Activated CD4-positive, alpha-beta T cell treated with anti-CD3 and anti-CD28 coated beads, Interleukin-10, Interleukin-2, amounts not matched to agents 100 ng/mL and 50 ng/mL, durations not matched to agents 16 hours and 8 hours (primary cell): Measurements from ENCODE around the gene SLC16A7.

ENCODE experiments used
- DNase-seq: peaks from one replicate; pipeline ENCODE4 v3.0.0-alpha.2; 2020

The SLC16A7 gene

DNA sequence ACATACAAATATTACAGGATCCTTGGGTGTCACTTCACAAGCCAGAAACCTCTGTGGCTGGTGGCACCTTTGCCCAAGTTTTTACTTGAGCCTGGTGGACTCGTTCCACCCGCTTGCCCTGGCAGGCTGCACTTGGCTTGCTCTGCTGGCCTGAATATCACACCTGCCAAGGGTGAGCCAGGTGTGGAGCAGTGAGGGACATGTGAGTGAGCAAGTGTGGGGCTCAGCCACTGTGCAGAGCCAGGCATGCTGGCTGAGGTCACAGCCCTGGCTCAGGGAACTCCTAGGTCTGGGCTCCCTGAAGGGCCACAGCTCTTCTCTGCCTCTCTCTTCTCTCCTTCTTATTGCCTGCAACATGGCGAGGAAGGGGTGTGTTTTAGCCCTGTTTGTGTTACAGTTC lies 82.0 kb downstream of the SLC16A7 start:
- DNase-seq: no peak

DNA sequence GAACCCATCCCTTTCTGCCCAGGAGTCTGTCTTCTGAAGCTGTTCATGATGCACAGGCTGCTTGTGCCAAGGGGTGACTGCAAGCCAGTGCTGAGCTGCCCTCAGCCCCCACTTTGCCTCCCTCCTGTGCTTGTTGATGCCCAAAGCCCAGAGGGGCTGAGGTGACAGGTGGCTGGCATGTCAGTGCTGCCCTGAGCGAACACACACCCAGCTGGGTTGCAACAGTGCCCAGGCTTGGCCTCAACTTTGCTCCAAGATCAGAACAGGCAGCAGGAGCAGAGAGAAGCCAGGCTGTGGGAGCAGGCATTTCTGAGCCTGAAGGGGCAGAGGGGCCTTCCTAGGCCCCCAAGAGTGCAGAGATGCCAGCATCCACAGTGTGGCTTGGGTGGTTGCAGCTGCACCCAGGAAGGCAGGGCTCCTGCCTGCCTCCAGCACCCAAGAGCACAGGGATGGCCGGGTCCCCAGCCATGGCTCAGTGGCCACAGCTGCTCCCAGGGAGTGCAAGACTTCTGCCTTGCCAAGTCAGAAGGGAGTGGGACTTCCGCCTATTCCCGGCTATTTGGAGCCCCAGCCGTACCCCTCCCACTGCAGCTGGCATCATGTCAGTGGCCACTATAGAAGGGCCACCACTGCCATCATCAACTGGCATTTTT lies 83.1 kb downstream of the SLC16A7 start:
- no peak for DNase-seq

DNA sequence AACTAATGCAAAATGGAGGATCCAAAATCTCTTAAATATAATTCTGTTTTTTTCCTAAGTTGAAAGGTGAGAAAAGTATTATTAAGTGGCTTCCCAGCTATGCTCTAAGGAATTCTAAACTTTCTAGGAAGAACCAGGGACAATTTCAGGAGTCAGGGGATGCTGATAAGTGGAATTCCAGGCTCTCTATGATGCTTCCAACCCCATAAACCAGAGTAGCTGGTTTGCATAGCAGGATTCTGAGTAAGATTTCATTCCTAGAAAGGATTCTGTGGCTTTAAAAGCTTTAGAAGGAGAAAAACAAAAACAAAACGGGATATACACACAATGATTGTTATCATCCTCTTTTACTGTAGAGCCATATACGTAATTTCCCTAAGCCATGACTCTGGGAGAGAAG lies 93.9 kb downstream of the SLC16A7 start:
- DNase-seq: no peak

DNA sequence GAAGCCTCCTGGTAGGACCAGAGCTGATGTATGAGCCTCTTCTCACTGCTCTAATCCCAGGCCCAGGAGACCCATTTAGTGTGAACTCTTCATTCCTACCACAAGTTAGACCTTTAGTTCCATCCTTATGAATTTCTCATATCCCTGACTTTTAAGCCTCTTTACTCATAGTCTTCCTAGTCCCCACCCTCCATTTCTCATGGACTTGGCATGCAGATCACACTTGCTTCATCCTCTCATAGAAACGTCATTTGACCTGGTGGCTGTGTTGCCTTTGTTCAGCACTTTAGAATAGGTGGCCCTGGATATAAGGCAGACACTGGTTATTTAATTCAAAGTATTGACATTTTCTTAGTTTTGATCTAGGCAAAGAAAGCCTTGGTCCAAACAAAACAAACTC lies 99.5 kb downstream of the SLC16A7 start:
- no peak for DNase-seq

DNA sequence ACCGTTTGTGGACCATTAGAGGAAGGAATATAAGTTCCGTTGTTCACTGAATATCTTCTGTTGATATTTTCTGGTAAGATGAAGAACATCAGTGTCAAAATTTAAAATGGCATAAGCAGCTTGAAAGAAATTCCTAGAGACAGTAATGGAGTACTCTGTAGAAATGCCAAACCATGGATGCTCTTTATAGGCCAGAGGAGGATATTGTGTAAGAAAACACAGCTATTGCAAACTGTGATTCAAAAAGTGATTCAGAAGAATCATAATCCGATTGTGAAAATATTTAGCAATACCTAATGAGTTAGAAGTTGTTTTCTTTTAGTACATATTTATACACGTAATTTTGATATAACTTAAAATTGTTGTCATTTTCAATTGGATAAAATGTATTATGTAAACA lies 102.8 kb downstream of the SLC16A7 start:
- no peak for DNase-seq

DNA sequence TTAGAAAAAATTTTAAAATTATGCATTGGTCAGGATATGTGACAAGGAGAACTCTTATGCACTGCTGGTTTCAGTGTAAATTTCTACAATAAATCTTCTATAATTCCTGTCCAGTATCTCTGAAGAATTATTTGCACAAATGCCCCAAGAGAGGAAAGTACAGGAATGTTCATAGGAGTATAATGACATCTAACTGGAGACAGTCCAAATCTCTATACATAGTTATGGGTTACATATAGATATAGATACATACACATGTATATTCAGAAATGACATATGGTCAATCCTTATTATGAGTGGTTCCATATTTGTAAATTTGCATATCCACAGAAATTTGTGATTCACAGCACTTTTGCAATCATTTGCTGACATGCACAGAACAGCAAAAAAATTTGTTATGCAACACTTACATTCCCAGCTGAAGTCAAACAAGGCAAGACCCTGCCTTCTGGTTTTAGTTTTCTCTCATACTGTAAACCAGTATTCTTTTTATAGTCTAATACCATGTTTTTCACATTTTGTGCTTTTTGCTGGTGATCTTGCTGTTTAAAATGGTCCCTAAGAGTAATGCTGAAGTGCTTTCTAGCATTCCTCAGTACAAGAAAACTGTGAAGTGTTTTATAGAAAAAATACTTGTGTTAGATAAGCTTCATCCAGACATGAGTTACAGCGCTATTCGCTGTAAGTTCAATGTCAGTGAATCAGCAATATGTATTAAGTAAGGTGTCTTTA lies 103.8 kb downstream of the SLC16A7 start:
- DNase-seq: no peak

DNA sequence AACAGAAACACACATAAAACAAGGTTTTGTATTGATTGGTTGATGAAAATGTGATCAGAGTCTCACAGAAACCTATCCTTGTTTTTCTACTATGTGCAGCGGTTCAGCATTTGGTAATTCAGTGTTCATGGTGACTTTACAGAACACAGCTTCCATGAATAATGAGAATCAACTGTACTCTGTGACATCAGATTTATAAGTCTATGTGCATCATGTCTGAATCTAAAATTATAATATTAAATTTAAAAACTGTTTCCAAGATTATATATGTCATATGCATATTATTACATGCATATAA lies 104.3 kb downstream of the SLC16A7 start:
- DNase-seq: no peak

DNA sequence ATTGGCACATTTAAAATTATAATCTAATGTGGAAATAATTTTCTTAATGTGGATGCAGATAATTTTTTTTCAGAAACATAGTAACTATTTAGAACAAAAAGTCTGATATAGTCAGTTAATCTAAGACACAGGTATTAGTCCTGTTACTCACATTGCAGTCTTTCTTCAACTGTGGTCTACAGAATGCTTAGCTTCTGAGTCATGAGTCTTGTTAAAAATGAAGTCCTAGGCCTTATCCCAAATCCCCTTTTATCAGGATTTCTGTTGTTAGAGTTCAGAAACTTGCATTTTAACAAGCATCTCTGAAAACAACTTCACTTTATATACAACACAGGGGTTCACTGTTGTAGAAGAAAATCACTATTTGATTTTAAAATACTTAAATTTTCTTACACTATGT lies 112.2 kb downstream of the SLC16A7 start:
- DNase-seq: no peak

DNA sequence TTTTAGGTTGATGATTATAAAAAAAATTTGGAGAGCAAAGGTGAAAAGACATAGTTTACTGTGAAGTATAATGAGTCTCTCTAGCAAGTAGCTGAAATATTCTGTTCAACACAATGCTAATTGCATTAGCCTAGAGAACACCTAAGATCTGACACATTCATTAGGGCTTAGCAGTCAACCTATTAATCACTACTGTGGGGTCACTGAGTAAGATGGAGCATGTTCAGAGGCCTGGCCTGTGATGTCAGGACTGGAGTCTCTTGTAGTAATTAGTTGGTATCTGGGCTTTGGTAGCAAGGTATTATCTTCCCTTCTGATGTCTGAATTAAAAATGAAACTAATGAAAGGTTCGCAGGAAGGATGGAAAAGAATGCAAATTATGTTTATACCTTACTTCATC lies 112.7 kb downstream of the SLC16A7 start:
- DNase-seq: no peak

DNA sequence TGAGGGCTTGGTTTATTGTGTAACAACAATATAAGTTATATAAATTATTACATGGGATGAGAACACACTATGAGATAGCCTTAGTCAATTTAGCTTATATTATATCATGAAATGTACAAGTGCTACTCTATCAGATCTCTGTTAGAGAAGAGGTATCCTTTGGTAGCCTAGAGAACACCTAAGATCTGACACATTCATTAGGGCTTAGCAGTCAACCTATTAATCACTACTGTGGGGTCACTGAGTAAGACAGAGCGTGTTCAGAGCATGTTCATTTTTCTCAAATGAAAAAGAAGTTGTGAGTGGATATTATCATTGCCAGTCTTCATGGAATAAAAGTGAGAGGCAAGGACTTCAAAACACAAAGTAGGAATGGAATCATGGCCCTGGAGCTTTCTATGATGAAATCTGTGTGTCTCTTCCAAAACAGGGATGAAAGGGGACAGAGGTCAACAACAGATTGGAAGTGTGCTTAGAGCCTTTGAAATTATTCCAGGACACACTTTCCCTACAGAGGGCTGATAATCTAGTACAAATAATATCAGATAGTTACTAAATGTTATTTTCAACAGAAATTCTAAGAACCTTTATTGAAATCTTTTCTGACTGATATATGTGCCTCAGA lies 114.3 kb downstream of the SLC16A7 start:
- DNase-seq: no peak

DNA sequence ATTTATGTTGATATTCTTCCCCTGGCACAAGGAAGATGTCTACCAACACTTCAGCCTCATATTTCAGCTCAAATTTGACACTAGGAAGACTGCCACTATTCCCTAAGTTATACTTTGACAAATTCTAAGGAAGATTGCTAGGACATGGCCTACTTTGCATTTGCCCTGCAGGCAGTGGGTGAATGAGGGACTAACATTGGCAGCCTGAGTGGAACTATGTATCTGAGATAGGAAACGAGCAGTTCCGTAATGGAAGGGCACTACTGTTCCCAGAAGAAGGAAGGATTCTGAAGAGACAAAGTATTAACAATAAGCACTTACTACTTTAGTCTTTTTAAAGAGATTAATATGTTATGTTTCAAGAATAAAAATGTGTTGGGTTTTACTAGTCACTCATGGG lies 115.1 kb downstream of the SLC16A7 start:
- no peak for DNase-seq

DNA sequence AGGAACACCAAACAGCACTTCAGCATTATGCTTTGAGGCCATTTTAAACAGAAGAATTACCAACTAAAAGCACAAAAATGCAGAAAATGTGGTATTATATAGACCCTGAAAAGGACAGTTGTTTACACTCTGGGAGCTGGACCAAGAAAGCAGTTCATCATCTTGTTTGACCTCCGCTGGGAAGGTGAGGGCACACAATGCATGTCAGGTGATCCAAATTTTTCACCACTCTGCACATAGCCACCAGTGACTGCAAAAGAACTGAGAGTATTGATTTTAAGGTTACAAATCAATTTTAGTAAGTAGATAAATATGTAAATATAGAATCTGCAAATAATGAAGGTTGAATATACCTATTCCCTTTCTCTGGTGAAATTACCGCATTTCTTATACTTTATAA lies 119.6 kb downstream of the SLC16A7 start:
- DNase-seq: no peak

DNA sequence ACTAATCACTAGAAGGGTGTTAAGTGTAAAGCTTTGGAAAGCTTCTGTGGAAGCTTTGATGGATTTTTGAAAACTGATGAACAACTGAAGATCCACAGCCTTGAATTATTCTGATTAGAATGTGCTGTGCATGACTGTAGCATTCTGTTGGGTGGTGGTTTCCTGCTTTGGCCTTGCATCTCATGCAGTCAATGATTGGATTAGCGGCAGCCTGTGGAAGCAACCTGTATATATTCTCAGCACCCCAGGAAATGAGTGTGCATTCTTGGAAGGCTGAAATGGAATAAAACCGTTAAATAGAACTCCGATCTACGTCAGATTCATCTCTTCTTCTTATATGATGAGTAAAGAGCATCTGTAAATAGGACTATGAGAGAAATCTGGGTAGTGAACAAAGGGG lies 120.2 kb downstream of the SLC16A7 start:
- no peak for DNase-seq

DNA sequence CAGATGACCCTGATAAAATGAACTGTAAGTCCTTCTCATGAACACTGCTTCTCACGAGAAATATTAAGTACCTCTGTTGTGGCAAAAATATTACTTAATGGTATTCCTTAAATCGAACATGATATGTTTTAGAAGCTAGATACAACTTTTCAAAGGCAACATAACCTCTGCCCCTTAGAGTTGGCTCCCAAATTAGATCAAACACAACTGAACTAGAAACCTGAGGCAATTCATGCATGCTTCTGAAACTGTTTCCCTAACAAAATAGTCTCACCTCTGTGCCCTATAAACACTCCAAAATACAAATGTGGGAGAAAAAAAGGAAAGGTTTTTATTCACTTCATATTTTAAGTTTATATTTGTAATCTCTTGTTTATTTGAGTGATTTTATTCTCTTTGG lies 121.6 kb downstream of the SLC16A7 start:
- no peak for DNase-seq

DNA sequence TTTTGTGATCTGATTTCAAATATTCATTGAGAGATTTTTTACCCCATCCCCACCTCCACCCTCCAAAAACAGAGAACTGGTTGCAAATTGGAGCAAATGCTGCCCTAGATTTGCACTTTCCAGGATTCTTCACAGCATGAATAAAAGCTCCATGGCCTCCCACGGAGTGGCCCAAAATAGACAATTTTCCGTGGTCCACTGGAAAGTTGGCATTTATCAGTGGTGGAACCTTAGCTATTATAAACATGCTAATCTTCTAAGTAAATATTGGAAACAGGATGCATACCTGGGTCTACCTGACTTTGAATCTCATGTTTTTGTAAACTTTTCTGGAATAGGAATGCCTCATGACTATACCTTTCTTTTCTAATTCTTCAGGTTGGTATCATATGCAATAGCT lies 123.9 kb downstream of the SLC16A7 start:
- DNase-seq: no peak

DNA sequence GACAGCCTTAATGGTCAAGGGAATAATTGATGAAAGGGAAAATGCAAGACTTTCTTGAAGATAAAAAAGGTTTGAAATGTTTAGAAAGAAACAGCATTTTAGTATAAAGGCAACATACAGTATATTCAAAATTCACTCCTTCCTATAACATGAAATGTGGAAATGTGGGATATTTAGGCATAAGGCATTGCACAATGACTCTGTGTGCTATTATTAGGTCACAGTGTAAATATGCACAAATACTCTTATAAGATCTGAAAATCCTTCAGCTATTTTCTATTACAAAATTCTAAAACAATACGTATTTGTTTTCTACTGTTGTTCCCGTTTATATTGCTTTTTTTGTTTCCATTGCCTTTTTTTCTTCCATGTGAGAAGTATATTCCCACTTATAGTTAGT lies 127.7 kb downstream of the SLC16A7 start:
- DNase-seq: no peak

DNA sequence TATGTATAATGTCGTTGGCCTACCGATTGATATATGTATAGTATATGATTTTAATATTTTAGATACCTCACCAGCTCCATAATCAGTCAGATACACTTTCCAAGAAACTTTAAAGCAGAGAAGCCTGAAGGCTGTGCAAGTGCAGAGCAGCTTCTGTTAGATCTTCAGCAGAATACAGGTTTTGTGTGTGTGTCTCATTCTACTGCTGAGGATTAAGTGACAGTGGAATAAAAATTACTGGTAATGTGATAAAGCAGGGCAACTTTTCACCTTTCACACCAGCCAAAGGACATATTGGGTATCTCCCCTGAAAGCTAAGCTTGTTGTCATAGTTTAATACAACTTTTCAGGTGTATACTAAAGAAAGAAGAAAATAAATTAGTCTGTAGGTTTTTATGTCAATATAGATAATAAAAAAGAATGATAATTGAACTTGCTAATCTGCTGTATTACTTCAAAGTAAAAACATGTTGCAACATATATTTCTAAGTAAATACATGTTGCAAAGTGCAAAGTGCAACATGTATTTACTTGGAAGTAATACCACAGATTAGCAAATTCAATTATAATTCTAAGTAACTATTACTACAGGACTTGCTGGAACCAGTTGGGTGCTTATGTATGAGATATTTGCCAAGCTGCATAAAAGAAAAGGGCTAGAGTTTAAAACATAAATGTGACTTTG lies 128.3 kb downstream of the SLC16A7 start:
- DNase-seq: no peak

DNA sequence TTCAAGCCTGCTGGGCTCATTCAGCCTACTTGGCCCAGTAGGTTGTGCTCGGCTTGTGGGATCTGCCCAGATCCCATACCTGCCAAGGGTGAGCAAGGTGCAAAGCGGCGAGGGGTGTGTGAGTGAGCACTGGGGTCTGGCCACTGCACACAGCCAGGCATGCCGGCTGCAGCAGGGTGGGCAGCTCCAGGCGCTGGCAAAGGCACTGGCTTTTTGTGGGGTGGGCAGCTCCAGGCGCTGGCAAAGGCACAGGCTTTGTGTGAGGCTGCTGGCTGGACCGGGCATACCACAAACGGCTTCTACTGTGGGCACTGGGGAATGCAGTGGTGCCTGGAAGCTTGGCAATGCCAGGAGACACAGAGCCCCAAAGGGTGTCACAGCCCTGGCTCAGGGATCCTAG lies 137.4 kb downstream of the SLC16A7 start:
- DNase-seq: no peak

DNA sequence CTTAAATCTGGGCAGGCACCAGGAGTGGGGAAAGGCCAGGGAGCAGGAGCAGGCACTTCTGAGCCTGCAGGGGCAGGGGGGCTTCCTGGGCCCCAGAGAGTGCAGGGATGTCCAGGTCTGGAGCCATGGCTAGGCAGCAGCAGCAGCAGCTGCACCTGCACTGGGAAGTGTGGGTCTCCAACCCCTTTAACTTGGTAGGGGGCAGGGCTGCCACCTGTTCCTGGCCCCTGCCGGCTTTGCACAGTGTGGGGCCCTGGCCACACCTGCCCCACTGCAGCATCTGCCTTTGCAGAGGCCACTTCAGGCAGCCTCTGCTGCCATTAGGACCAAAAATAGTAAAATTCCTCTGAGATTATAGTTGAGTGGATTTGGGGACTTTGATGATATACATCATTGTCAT lies 138.5 kb downstream of the SLC16A7 start:
- no peak for DNase-seq

DNA sequence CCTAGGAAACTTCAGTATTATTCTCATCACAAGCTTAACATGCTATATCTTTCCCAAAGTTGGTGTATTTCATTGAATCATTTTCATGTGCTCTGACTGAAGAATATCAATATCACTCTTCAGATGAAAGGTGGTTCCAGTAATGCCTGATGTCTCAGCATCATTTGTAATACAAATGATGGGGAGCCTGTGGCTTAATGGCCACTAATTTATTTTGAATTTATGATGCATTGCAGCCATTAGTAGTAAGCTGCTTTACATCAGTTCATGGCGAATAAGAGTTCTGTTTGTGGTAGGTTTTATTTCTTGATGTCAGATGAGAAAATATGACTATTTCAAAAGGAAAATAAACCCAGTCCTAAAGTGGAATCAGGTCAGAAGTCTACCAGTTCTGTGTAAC lies 139.4 kb downstream of the SLC16A7 start:
- no peak for DNase-seq

DNA sequence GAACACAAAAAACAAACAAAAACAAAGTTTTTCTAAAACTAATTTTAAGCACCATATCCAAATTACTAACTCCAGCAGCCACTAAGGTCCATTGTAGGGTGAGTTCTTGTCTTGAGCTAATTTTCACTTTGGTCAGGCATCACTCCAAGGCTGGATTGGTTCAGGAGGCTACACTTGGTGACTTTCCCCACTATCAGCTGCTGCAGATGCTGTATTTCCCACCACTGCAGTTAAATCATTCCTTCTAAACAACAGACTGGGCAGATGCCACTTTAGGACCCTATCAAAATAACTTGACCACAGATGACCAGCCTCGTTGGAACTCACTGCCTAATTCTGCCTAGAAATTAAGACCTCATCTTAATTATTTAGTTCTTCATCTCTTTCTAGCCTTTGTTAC lies 140.5 kb downstream of the SLC16A7 start:
- no peak for DNase-seq

DNA sequence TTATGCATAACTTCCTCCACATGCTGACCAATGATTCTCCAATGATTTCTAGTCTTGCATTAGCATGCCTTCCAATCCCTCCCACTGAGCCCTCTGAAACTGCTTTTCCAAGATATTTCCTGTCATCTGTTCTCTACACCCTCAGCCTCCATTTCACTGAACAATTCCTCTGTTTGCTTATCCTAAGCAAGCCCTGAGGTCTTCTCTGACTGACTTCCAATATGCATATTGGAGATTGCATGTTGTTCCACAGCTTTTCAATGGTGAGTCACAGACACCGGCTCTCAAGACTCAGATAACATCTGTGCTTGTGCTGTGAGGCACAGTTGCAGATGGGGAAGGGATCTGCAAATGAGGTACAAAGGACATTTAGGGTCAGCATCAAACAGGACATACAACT lies 141.0 kb downstream of the SLC16A7 start:
- DNase-seq: no peak

DNA sequence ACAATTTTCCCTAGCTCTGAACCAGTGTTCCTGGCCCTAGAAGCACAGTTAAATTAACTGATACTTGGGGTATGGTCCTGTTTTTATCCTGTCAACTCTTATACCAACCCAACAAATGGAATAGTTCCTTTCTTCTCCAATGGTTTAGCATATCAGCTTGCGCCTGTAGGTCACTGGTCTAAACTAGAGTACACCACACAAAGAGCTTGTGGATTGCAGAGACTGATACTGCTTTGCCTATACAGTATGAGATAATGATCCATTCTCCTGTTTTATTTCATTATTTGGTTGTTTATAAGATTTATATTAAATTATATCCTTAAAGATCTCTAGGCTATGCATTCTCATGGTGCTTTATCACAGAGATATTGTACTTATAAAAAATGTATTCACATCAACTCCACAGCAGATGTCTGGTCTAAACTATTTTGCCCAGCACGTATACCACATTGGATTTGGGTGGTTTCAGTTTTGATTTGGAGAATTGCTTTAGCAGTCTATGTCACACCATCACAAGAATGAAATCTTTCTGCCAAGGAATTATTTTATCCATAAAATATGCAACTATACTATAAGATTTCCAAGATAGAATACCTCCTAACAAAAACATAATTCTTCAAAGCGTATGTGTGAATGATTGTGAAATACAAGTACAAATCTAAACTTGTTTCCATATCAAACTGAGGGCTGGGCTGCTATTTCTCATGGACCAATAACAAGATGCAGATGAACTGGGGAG lies 142.1 kb downstream of the SLC16A7 start:
- no peak for DNase-seq

DNA sequence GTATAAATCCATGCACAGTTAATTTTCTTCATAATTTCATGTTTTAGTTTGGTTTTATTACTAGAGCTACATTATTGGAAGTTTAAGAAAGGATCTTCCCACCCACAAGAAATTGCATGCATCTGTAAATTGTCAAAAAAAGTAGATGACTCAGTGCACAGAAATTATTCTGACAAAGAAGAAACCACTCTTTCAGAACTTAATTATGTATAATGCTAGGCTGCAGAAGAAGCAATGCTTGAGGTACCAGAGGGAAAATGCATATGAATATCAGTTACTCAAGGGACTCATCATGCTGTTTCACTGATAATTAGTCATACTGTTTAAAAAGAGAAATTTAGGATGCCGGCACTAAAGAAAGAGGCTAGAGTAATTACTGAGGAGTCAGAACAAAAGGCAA lies 147.0 kb downstream of the SLC16A7 start:
- no peak for DNase-seq
